H9 (cell line): Measurements from ENCODE around the gene KCNAB2. TPM values are rescaled to one million over a fixed set of nuclear protein-coding genes. Genes with fewer than 3 reads are reported as not detected.

Experiments used
- DNase-seq: peaks from one replicate; pipeline ENCODE4 v3.0.0-alpha.2; 2017
- H2AFZ ChIP-seq: one replicate; pipeline ENCODE4 v1.6.1; 2013; ENCODE audit warnings: mild to moderate bottlenecking, low read length, control low read depth, moderate library complexity
- H2AK5ac ChIP-seq: 2 replicates; pipeline ENCODE4 v1.6.1; 2013; ENCODE audit warnings: low read length, control low read depth, mixed read lengths; ENCODE audit not compliant: insufficient read length
- H2BK120ac ChIP-seq: one replicate; pipeline ENCODE4 v1.6.1; 2013; ENCODE audit warnings: low read depth, mild to moderate bottlenecking, low read length, control low read depth, inconsistent platforms; ENCODE audit not compliant: poor library complexity, severe bottlenecking
- H2BK12ac ChIP-seq: 2 replicates; pipeline ENCODE4 v1.6.1; 2013; ENCODE audit warnings: low read length, control low read depth, mixed read lengths, low read depth; ENCODE audit not compliant: insufficient read length
- H2BK15ac ChIP-seq: 2 replicates; pipeline ENCODE4 v1.6.1; 2013; ENCODE audit warnings: low read depth, low read length, control low read depth
- H2BK20ac ChIP-seq: one replicate; pipeline ENCODE4 v1.6.1; 2013; ENCODE audit warnings: low read depth, mild to moderate bottlenecking, low read length, control low read depth, inconsistent platforms; ENCODE audit not compliant: poor library complexity, severe bottlenecking
- H2BK5ac ChIP-seq: 2 replicates; pipeline ENCODE4 v1.6.1; 2013; ENCODE audit warnings: low read length, control low read depth, mixed read lengths; ENCODE audit not compliant: insufficient read length
- H3K14ac ChIP-seq: 2 replicates; pipeline ENCODE4 v1.6.1; 2013; ENCODE audit warnings: low read length, control low read depth; ENCODE audit not compliant: insufficient read depth
- H3K18ac ChIP-seq: 2 replicates; pipeline ENCODE4 v1.6.1; 2013; ENCODE audit warnings: low read depth, mild to moderate bottlenecking, mixed read lengths, low read length, control low read depth; ENCODE audit not compliant: insufficient read length
- H3K23ac ChIP-seq: 2 replicates; pipeline ENCODE4 v1.6.1; 2013; ENCODE audit warnings: low read length, control low read depth, mixed read lengths, low read depth; ENCODE audit not compliant: insufficient read length
- H3K23me2 ChIP-seq: 2 replicates; pipeline ENCODE4 v1.6.1; 2013; ENCODE audit warnings: low read depth, mild to moderate bottlenecking, mixed read lengths, low read length, control low read depth; ENCODE audit not compliant: insufficient read length, poor library complexity, severe bottlenecking
- H3K27ac ChIP-seq: 2 replicates; pipeline ENCODE4 v1.5.1; 2013; ENCODE audit warnings: low read length, control low read depth, mixed read lengths, low read depth; ENCODE audit not compliant: insufficient read length
- H3K27me3 ChIP-seq: 2 replicates; pipeline ENCODE4 v1.6.1; 2013; ENCODE audit warnings: low read length, control low read depth, inconsistent platforms; ENCODE audit not compliant: insufficient read depth
- H3K4ac ChIP-seq: 2 replicates; pipeline ENCODE4 v1.6.1; 2013; ENCODE audit warnings: low read depth, mild to moderate bottlenecking, control low read depth, inconsistent platforms, low read length, moderate library complexity
- H3K4me1 ChIP-seq: 2 replicates; pipeline ENCODE4 v1.6.1; 2013; ENCODE audit warnings: low read length, control low read depth, inconsistent platforms; ENCODE audit not compliant: insufficient read depth
- H3K4me2 ChIP-seq: 2 replicates; pipeline ENCODE4 v1.6.1; 2013; ENCODE audit warnings: low read length, control low read depth, mixed read lengths; ENCODE audit not compliant: insufficient read length, insufficient read depth
- H3K56ac ChIP-seq: 2 replicates; pipeline ENCODE4 v1.6.1; 2013; ENCODE audit warnings: low read depth, mild to moderate bottlenecking, mixed read lengths, low read length, control low read depth; ENCODE audit not compliant: insufficient read length
- H3K79me1 ChIP-seq: 2 replicates; pipeline ENCODE4 v1.6.1; 2013; ENCODE audit warnings: low read depth, mild to moderate bottlenecking, moderate library complexity, low read length, control low read depth, inconsistent platforms; ENCODE audit not compliant: insufficient read depth, poor library complexity, severe bottlenecking
- H3K79me2 ChIP-seq: 2 replicates; pipeline ENCODE4 v1.6.1; 2013; ENCODE audit warnings: low read length, control low read depth, inconsistent platforms; ENCODE audit not compliant: insufficient read depth
- H3K9ac ChIP-seq: 2 replicates; pipeline ENCODE4 v1.6.1; 2013; ENCODE audit warnings: low read length, control low read depth, mixed read lengths; ENCODE audit not compliant: insufficient read length; ENCODE audit errors: extremely low read depth
- H3K9me3 ChIP-seq: one replicate; pipeline ENCODE4 v1.6.1; 2013; ENCODE audit warnings: low read depth, low read length, inconsistent platforms; ENCODE audit not compliant: control insufficient read depth
- H3T11ph ChIP-seq: one replicate; pipeline ENCODE4 v1.6.1; 2013; ENCODE audit warnings: mild to moderate bottlenecking, low read length, control low read depth, inconsistent platforms
- H4K20me1 ChIP-seq: one replicate; pipeline ENCODE4 v1.6.1; 2013; ENCODE audit not compliant: control insufficient read depth, insufficient read length, insufficient read depth
- H4K5ac ChIP-seq: 2 replicates; pipeline ENCODE4 v1.6.1; 2013; ENCODE audit warnings: low read depth, mild to moderate bottlenecking, mixed read lengths, low read length, control low read depth; ENCODE audit not compliant: insufficient read length
- H4K8ac ChIP-seq: replicated peaks from 2 replicates; pipeline ENCODE4 v1.6.1; 2013; ENCODE audit warnings: low read length, control low read depth, mixed read lengths, low read depth; ENCODE audit not compliant: insufficient read length
- H4K91ac ChIP-seq: 2 replicates; pipeline ENCODE4 v1.6.1; 2013; ENCODE audit warnings: low read depth, mild to moderate bottlenecking, moderate library complexity, mixed read lengths, low read length, control low read depth; ENCODE audit not compliant: insufficient read length
- H3K27ac Mint-ChIP-seq, 3 experiments: 2 replicates in 2 of 3; 3 replicates in 1 of 3; pipeline ENCODE4 v1.8.0; 2020 to 2021; ENCODE audit warnings: mixed read lengths in 3 of 3, mild to moderate bottlenecking in 1 of 3, moderate library complexity in 1 of 3
- H3K27me3 Mint-ChIP-seq: 2 replicates; pipeline ENCODE4 v1.8.0; 2021; ENCODE audit warnings: low read depth, mild to moderate bottlenecking, moderate library complexity, mixed read lengths
- H3K36me3 Mint-ChIP-seq, 3 experiments: 2 replicates in 2 of 3; 3 replicates in 1 of 3; pipeline ENCODE4 v1.8.0; 2020 to 2021; ENCODE audit warnings: low read depth in 3 of 3, mixed read lengths in 3 of 3; ENCODE audit not compliant: insufficient read depth in 1 of 3
- H3K4me1 Mint-ChIP-seq, 2 experiments: 2 replicates each; pipeline ENCODE4 v1.8.0; 2020; ENCODE audit warnings: mixed read lengths in 2 of 2
- H3K4me3 Mint-ChIP-seq, 2 experiments: 2 replicates in 1 of 2; 3 replicates in 1 of 2; pipeline ENCODE4 v1.8.0; 2020 to 2021; ENCODE audit warnings: mild to moderate bottlenecking in 2 of 2, mixed read lengths in 2 of 2, moderate library complexity in 1 of 2
- H3K9me3 Mint-ChIP-seq, 2 experiments: 2 replicates in 1 of 2; 3 replicates in 1 of 2; pipeline ENCODE4 v1.8.0; 2020; ENCODE audit warnings: mild to moderate bottlenecking in 2 of 2, mixed read lengths in 2 of 2, moderate library complexity in 1 of 2
- CTCF ChIP-seq: fragments of 200-600 bp; sonication (generic); conservative IDR thresholded peaks from 3 replicates; pipeline ENCODE4 v1.8.0; 2021; ENCODE audit warnings: antibody characterized with exemption, mild to moderate bottlenecking
- WGBS: extraction: QIAGEN DNeasy Blood & Tissue Kit; methylation state at CpG from one replicate; pipeline ENCODE4 v1.1.7; 2013; ENCODE audit warnings: missing lambda C conversion rate, low lambda C conversion rate, mixed read lengths; ENCODE audit not compliant: insufficient read length; ENCODE audit errors: extremely low coverage; 5-methylcytosine and 5-hydroxymethylcytosine counted together
- total RNA-seq: library from RNA; stranded (reverse); gene quantifications from 2 replicates; pipeline ENCODE4 v1.2.1, GENCODE V29; 2021

KCNAB2 gene
- total RNA-seq, 1 experiment from 2014 or later: 8.3 TPM

DNA sequence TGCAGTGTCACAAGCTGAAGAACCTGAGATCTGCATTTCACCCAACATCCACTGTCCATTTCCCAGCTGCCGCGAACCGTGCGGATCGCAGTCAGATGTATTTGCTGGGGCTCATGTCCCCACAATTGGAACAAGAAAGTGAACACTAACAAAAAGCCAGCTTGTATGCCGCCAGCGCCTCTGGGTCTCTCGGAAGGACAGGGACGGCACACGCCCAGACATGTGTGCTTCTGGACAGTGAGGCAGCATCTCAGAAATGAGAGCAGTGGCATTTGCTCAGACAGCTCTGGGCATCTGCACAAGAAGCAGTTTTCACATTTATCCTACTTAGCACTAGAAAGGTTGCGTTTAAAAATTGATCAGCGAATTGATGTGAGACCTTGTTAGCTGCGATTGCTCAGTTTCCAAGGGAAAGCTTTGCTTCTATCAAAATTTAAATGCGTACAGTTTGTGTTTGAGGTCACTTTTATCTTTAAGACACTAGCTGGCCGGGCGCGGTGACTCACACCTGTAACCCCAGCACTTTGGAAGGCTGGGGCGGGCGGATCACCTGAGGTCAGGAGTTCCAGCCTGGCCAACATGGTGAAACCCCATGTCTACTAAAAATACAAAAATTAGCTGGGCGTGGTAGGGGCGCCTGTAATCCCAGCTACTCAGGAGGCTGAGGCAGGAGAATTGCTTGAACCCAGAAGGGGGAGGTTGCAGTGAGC is 28.7 kb downstream of the KCNAB2 start:
- Mint-ChIP-seq H3K27me3 (no peaks in the 10 kb centered on the region; the same call in none of the 2 replicates), H3K4me3 (no peak overlapping the region), H3K4me1 (peaks cover 14 to 21% of the 10 kb centered on the region in 2 experiments), H3K27ac (no peak overlapping the region; a peak in 3 of 7 replicates), H3K9me3 (no peaks in the 10 kb centered on the region), H3K36me3 (no peaks in the 10 kb centered on the region)
- Histone ChIP-seq H3K18ac (peak overlapping the region; percentile 5), H3K23ac (no peak overlapping the region), H3K79me2 (no peaks in the 10 kb centered on the region), H2BK120ac (no peak overlapping the region), H2AK5ac (no peak overlapping the region), H2BK5ac (no peak overlapping the region), H4K20me1 (no peaks in the 10 kb centered on the region), H3K4me2 (no peak overlapping the region), H4K91ac (no peak overlapping the region), H2BK20ac (no peak overlapping the region), H2BK12ac (no peak overlapping the region), H3K9ac (no peak overlapping the region), H3K27me3 (no peaks in the 10 kb centered on the region), H3K23me2 (no peaks in the 10 kb centered on the region), H3K4me1 (no peaks in the 10 kb centered on the region), H3K56ac (no peak overlapping the region), H3K4ac (no peak overlapping the region), H3K79me1 (no peaks in the 10 kb centered on the region), H3K27ac (no peak overlapping the region), H3K9me3 (no peaks in the 10 kb centered on the region), H2AFZ (no peak overlapping the region), H3T11ph (no peak overlapping the region), H4K8ac (no peak overlapping the region), H4K5ac (no peak overlapping the region), H3K14ac (no peak overlapping the region; the same call in 1 of the 2 replicates), H2BK15ac (no peak overlapping the region)
- TF ChIP-seq CTCF: no peak
- no CpG with 5 or more reads among the region's 21 CpGs for WGBS
- DNase-seq: no peak
